ENCODE data around the gene PPP1R12B.
"Not testable (repeated sequence)": the region's sequence is repeated elsewhere in the genome, so short reads cannot be mapped to it uniquely, and the experiment has no call there.

PPP1R12B gene

GRCh38 chr1:202557662-202558061, 209.2 kb downstream of the PPP1R12B start:
- H3K9me3 ChIP-seq (ENCODE audit: severe bottlenecking); H3K36me3 ChIP-seq (ENCODE audit: low read depth); ATAC-seq (ENCODE audit: low read depth); H3K4me1 ChIP-seq (ENCODE audit: insufficient read depth, poor library complexity, severe bottlenecking); DNase-seq (ENCODE audit: low spot score); H3K27me3 ChIP-seq (ENCODE audit: insufficient read depth, poor library complexity, severe bottlenecking); H3K4me3 ChIP-seq (ENCODE audit: severe bottlenecking); H3K27ac ChIP-seq (ENCODE audit: poor library complexity, severe bottlenecking): not testable (repeated sequence)

- Histone ChIP-seq H3K36me3 (ENCODE audit: low read depth) (no peaks in the 10 kb centered on the region), H3K4me1 (ENCODE audit: insufficient read depth, poor library complexity, severe bottlenecking) (no peaks in the 10 kb centered on the region), H3K27ac (ENCODE audit: poor library complexity, severe bottlenecking) (no peak overlapping the region), H3K4me3 (ENCODE audit: severe bottlenecking) (no peak overlapping the region), H3K9me3 (ENCODE audit: severe bottlenecking) (no peaks in the 10 kb centered on the region), H3K27me3 (ENCODE audit: insufficient read depth, poor library complexity, severe bottlenecking) (no peaks in the 10 kb centered on the region)
- no peak for TF ChIP-seq CTCF (IDR thresholded peaks at IDR 0.05; ENCODE audit: poor library complexity, severe bottlenecking)
- DNase-seq (ENCODE audit: low spot score) (no peak), ATAC-seq (ENCODE audit: low read depth) (no peak)
Measured at GRCh38 chr1:202561240-202561639, 212.7 kb downstream of the PPP1R12B start.

GRCh38 chr1:202561726-202562443, 213.4 kb downstream of the PPP1R12B start:
- Histone ChIP-seq H3K27me3 (ENCODE audit: insufficient read depth, poor library complexity, severe bottlenecking) (no peaks in the 10 kb centered on the region), H3K36me3 (ENCODE audit: low read depth) (no peaks in the 10 kb centered on the region), H3K9me3 (ENCODE audit: severe bottlenecking) (no peaks in the 10 kb centered on the region), H3K4me3 (ENCODE audit: severe bottlenecking) (no peak overlapping the region), H3K27ac (ENCODE audit: poor library complexity, severe bottlenecking) (no peak overlapping the region), H3K4me1 (ENCODE audit: insufficient read depth, poor library complexity, severe bottlenecking) (no peaks in the 10 kb centered on the region)
- ATAC-seq (ENCODE audit: low read depth) (no peak), DNase-seq (ENCODE audit: low spot score) (no peak)
- TF ChIP-seq CTCF (IDR thresholded peaks at IDR 0.05; ENCODE audit: poor library complexity, severe bottlenecking) = peak; percentile 25

GRCh38 chr1:202562444-202563060, 214.1 kb downstream of the PPP1R12B start:
- Histone ChIP-seq H3K9me3 (ENCODE audit: severe bottlenecking) (no peaks in the 10 kb centered on the region), H3K27ac (ENCODE audit: poor library complexity, severe bottlenecking) (no peak overlapping the region), H3K27me3 (ENCODE audit: insufficient read depth, poor library complexity, severe bottlenecking) (no peaks in the 10 kb centered on the region), H3K4me1 (ENCODE audit: insufficient read depth, poor library complexity, severe bottlenecking) (peaks cover 3% of the 10 kb centered on the region), H3K4me3 (ENCODE audit: severe bottlenecking) (no peak overlapping the region), H3K36me3 (ENCODE audit: low read depth) (no peaks in the 10 kb centered on the region)
- ATAC-seq (ENCODE audit: low read depth) (no peak), DNase-seq (ENCODE audit: low spot score) (no peak)
- no peak for TF ChIP-seq CTCF (IDR thresholded peaks at IDR 0.05; ENCODE audit: poor library complexity, severe bottlenecking)

- Histone ChIP-seq H3K4me3 (ENCODE audit: severe bottlenecking) (no peak overlapping the region), H3K27me3 (ENCODE audit: insufficient read depth, poor library complexity, severe bottlenecking) (no peaks in the 10 kb centered on the region), H3K36me3 (ENCODE audit: low read depth) (no peaks in the 10 kb centered on the region), H3K27ac (ENCODE audit: poor library complexity, severe bottlenecking) (no peak overlapping the region), H3K4me1 (ENCODE audit: insufficient read depth, poor library complexity, severe bottlenecking) (peaks cover 14% of the 10 kb centered on the region), H3K9me3 (ENCODE audit: severe bottlenecking) (no peaks in the 10 kb centered on the region)
- ATAC-seq (ENCODE audit: low read depth) = no peak
- no peak for TF ChIP-seq CTCF (IDR thresholded peaks at IDR 0.05; ENCODE audit: poor library complexity, severe bottlenecking)
- no peak for DNase-seq (ENCODE audit: low spot score)
Measured at GRCh38 chr1:202563818-202564217, 215.3 kb downstream of the PPP1R12B start.

Data from RWPE2 (cell line).